Uterus (tissue), 2 donors: Measurements from ENCODE around the gene CD101.

Experiments used
- CTCF ChIP-seq, 4 experiments: fragments of 200-600 bp in 2 of 4; fragments of 450-650 bp in 2 of 4; sonication (generic) in 2 of 4; IDR thresholded peaks; one replicate each; pipeline ENCODE4 v1.5.1; 2016 to 2019; ENCODE audit warnings: antibody characterized with exemption in 4 of 4, mild to moderate bottlenecking in 2 of 4, moderate library complexity in 1 of 4
- POLR2A ChIP-seq, 2 donors: fragments of 450-650 bp; IDR thresholded peaks; one replicate each; pipeline ENCODE4 v1.6.1; 2016; ENCODE audit warnings: antibody characterized with exemption in 2 of 2, mild to moderate bottlenecking in 1 of 2, moderate library complexity in 1 of 2

GRCh38 chr1:117045644-117046043 lies 44.1 kb downstream of the CD101 start:
- TF ChIP-seq POLR2A (IDR thresholded peaks at IDR 0.05) (no peak), CTCF (IDR thresholded peaks at IDR 0.05) (no peak)
